Bronchial epithelial cell (primary cell): ENCODE results near the gene CACNA2D3. TPM values are rescaled to one million over a fixed set of nuclear protein-coding genes. Genes with fewer than 3 reads are reported as not detected.
"Not testable (repeated sequence)": the region's sequence is repeated elsewhere in the genome, so short reads cannot be mapped to it uniquely, and the experiment has no call there.

Source experiments
- DNase-seq: peaks from one replicate; pipeline ENCODE4 v3.0.0-alpha.2; 2010; ENCODE audit warnings: low read depth
- FAIRE-seq: peaks from 2 replicates; lab custom pipeline; 2011; peaks lifted over from hg19 to GRCh38; lab: Jason Lieb, UNC
- H3K27me3 ChIP-seq: 2 replicates; pipeline ENCODE4 v1.5.1; 2011; ENCODE audit warnings: low read length; ENCODE audit not compliant: control insufficient read depth, insufficient read depth
- H3K36me3 ChIP-seq: 2 replicates; pipeline ENCODE4 v1.5.1; 2011; ENCODE audit warnings: low read length; ENCODE audit not compliant: control insufficient read depth, insufficient read depth
- H3K4me3 ChIP-seq: 2 replicates; pipeline ENCODE4 v1.5.1; 2011; ENCODE audit warnings: mild to moderate bottlenecking, low read depth, low read length, control low read depth
- total RNA-seq: library from RNA; depleted of rRNA; stranded (reverse); fragments of >200 nt; gene quantifications from 2 replicates; pipeline ENCODE4 v1.2.1, GENCODE V29; 2014
- TF ChIP-seq, protein P1 (sequence below): IDR thresholded peaks from 2 replicates; pipeline ENCODE4 v1.5.1; 2011; ENCODE audit warnings: mild to moderate bottlenecking, moderate library complexity, low read length, control low read depth, inconsistent platforms; ENCODE audit not compliant: insufficient read depth, severe bottlenecking

The CACNA2D3 gene
- total RNA-seq, 1 donor from 2014 or later = not detected

DNA sequence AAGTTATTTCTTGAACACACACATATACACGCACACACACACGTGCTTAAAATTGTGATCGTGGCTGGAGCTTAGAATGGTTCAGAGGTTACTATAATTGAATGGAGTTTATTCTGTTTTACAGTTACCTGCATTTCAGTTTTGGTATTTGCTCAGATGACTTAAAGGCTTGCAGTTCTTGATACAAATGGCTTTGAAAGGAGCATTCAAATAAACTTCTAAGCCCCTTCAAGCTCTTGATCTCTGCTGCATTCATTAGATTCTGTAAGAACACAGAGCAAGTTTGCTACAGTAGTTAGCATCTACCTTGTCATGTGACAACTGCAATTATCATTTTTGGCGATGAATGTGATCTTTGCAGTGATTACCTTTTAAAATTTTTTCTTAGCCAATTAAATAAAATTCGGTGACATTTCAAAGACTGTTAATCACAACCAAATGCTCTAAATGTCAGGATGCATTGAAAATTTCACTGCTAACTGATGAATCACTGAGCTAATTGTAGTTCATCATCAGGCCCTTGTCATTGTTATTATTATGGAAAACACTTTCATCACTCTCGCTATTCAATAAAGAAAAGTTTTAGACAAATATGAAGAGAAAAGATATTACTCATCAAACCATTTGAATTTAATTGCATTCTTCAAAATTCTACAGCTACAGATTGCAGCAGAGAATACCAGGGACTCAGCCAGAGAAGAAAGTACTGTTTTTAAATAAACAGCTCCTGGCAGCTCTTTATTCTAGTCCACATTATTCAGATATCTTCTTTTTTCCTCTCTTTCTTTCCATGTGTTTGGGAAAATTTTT, 509.4 kb downstream of the CACNA2D3 start:
- DNase-seq (no peak), FAIRE-seq (no peak)
- no peaks in the 10 kb centered on the region for H3K27me3 ChIP-seq
- no peak overlapping the region for H3K4me3 ChIP-seq
- no peaks in the 10 kb centered on the region for H3K36me3 ChIP-seq
- TF ChIP-seq, protein P1, sequence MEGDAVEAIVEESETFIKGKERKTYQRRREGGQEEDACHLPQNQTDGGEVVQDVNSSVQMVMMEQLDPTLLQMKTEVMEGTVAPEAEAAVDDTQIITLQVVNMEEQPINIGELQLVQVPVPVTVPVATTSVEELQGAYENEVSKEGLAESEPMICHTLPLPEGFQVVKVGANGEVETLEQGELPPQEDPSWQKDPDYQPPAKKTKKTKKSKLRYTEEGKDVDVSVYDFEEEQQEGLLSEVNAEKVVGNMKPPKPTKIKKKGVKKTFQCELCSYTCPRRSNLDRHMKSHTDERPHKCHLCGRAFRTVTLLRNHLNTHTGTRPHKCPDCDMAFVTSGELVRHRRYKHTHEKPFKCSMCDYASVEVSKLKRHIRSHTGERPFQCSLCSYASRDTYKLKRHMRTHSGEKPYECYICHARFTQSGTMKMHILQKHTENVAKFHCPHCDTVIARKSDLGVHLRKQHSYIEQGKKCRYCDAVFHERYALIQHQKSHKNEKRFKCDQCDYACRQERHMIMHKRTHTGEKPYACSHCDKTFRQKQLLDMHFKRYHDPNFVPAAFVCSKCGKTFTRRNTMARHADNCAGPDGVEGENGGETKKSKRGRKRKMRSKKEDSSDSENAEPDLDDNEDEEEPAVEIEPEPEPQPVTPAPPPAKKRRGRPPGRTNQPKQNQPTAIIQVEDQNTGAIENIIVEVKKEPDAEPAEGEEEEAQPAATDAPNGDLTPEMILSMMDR = no peak

DNA sequence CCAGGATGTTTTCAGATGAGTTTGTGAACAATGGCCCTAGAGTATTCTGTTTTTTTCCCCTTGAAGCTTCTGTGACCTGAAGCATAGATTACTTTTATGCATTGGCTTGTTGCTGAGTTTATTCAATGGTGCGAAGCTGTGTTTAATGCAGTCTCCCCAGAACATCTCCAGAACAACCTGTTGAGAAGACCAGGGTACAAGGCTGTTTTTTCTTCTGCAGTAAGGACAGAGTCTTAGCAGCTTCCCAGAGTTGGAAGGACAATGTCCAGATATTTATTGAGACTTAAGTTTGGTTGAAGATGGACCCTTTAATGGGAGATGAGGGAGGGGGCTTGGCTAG, 509.9 kb downstream of the CACNA2D3 start:
- Histone ChIP-seq H3K4me3 (no peak overlapping the region), H3K27me3 (no peaks in the 10 kb centered on the region), H3K36me3 (no peaks in the 10 kb centered on the region)
- DNase-seq (no peak), FAIRE-seq (no peak)
- TF ChIP-seq, protein P1 = no peak

DNA sequence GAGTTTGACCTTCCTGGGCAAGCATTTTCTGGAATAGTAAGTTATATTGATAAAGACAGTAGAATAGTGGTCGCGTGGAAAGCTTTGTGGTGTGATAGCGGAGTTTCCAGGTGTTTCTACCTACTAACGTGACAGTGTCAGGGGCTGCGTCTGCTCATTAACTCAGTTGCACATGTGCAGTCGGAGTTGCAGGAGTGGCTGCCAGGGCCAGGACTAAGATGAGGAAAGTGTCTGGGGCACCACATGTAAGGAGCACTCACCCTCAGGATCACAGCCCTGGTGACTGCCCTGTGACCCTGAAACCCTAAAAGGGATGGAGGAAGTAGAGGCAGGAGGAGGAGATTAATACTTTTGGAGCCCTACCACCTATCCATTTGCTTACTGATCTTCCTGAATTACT, 510.5 kb downstream of the CACNA2D3 start:
- TF ChIP-seq, protein P1 = no peak
- H3K4me3 ChIP-seq = no peak overlapping the region
- no peaks in the 10 kb centered on the region for H3K36me3 ChIP-seq
- DNase-seq = no peak
- no peaks in the 10 kb centered on the region for H3K27me3 ChIP-seq
- no peak for FAIRE-seq

DNA sequence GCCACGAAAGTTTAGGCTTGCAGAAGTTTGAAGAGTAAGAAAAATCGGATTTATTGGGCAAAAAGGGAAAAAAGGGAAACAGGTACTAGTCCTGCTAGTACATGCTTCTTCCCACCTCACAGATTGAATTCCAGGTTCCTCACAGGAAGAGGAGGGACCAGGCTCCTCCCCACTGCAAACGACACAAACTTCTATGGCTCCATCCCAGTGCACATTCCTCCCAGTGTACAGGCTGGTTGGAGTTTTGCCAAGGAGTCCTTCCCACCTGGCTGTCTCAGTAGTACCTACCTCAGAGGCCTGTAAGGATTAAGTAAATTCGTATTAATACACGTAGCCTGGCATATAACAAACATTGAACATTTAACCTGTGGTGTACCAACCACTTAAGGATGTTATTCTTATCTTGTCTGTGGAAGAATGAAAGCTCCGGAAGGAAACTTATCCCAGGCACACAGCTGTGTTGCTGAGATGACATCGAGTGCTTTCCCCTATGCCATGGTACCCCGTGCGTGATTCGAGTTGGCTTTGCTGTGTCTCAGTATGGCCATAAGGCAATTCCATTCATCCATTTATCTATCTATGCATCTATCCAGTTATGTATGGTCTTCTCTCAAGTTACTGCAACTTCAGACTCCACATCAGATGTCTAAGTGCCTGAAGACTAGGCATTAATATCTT, 511.2 kb downstream of the CACNA2D3 start:
- no peak for FAIRE-seq
- TF ChIP-seq, protein P1 = no peak

DNA sequence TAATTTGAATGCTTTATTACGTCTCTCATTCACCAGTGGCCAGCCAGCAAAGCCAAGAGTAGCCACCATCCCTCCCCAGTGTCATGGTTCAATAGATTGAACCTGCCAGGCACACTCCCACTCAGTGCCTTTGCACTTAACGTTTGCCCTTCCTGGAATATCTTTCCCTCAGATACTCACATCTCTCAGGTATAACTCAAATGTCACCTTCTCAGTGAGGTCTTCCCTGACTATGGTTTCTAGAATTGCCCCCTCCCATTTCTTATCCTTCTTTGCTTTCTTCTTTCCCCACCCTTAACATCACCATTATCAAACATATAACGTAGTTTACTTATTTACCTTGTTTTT, 511.7 kb downstream of the CACNA2D3 start:
- no peak for FAIRE-seq
- H3K36me3 ChIP-seq = no peaks in the 10 kb centered on the region
- TF ChIP-seq, protein P1 = no peak

More for the DNA sequence above, 511.2 kb downstream of the CACNA2D3 start:
- no peak overlapping the region for H3K4me3 ChIP-seq
- H3K36me3 ChIP-seq = no peaks in the 10 kb centered on the region
- DNase-seq = no peak
- H3K27me3 ChIP-seq = no peaks in the 10 kb centered on the region

DNA sequence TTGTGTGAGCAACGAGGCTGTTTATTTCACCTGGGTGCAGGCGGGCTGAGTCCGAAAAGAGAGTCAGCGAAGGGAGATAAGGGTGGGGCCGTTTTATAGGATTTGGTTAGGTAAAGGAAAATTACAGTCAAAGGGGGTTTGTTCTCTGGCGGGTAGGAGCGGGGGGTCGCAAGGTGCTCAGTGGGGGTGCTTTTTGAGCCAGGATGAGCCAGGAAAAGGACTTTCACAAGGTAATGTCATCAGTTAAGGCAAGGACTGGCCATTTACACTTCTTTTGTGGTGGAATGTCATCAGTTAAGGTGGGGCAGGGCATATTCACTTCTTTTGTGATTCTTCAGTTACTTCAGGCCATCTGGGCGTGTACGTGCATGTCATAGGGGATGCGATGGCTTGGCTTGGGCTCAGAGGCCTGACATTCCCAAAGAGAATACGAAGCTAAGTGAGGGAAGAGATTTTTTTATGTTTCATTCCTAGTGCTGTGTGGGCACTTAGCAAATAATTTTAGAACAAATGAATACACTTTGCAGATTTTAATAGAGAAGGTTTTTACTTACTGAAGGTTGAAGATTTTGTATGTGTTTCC, 517.5 kb downstream of the CACNA2D3 start:
- H3K27me3 ChIP-seq, FAIRE-seq, H3K36me3 ChIP-seq, H3K4me3 ChIP-seq: not testable (repeated sequence)
- peak; percentile 7 for DNase-seq

More for the DNA sequence above, 511.7 kb downstream of the CACNA2D3 start:
- Histone ChIP-seq H3K27me3 (no peaks in the 10 kb centered on the region), H3K4me3 (no peak overlapping the region)
- no peak for DNase-seq
